ENCODE measurements around the gene MT1F. TPM values are rescaled to one million over a fixed set of nuclear protein-coding genes. Genes with fewer than 3 reads are reported as not detected.

The MT1F gene
- polyA plus RNA-seq, 1 donor from 2014 or later = 1.8 TPM

GRCh38 chr16:56633535-56633934 lies 24.2 kb upstream of the MT1F start:
- no peaks in the 10 kb centered on the region for H3K9me3 ChIP-seq (ENCODE audit: low read length)
- H3K9me2 ChIP-seq (ENCODE audit: insufficient read depth, low read length) = no peaks in the 10 kb centered on the region
- H3K4me2 ChIP-seq (ENCODE audit: low read length) = no peak overlapping the region
- H3K36me3 ChIP-seq (ENCODE audit: insufficient read depth, low read length) = no peaks in the 10 kb centered on the region
- H3K9ac ChIP-seq (ENCODE audit: low read length) = no peak overlapping the region
- H3K79me2 ChIP-seq (replicated peaks; ENCODE audit: insufficient read depth, low read length) = no peaks in the 10 kb centered on the region
- no peaks in the 10 kb centered on the region for H3F3A ChIP-seq (ENCODE audit: insufficient read depth, low read length, poor library complexity, severe bottlenecking)
- no peak overlapping the region for H3K27ac ChIP-seq (ENCODE audit: low read length)
- H3K27me3 ChIP-seq (ENCODE audit: insufficient read depth, low read depth, low read length) = peaks cover 100% of the 10 kb centered on the region
- TF ChIP-seq MXI1 (conservative IDR thresholded peaks at IDR 0.05; ENCODE audit: poor library complexity, severe bottlenecking) (no peak), EZH2 (IDR thresholded peaks at IDR 0.05; ENCODE audit: borderline replicate concordance, insufficient read depth, low read length, poor library complexity, severe bottlenecking) (no peak), POLR2AphosphoS5 (IDR thresholded peaks at IDR 0.05) (no peak), EP300 (conservative IDR thresholded peaks at IDR 0.05; ENCODE audit: poor library complexity, severe bottlenecking) (no peak), TAF1 (IDR thresholded peaks at IDR 0.05; ENCODE audit: low read depth) (no peak), REST (IDR thresholded peaks at IDR 0.05; ENCODE audit: borderline replicate concordance) (no peak), CTCF (IDR thresholded peaks at IDR 0.05; ENCODE audit: poor library complexity, severe bottlenecking) (no peak), SMC3 (conservative IDR thresholded peaks at IDR 0.05; ENCODE audit: poor library complexity) (no peak), RAD21 (conservative IDR thresholded peaks at IDR 0.05) (no peak)
- H2AFZ ChIP-seq (ENCODE audit: low read depth, low read length) = no peak overlapping the region
- no peaks in the 10 kb centered on the region for H4K20me1 ChIP-seq (ENCODE audit: insufficient read depth)
- H3K4me3 ChIP-seq (ENCODE audit: low read length) = no peak overlapping the region

- Histone ChIP-seq H3K27me3 (ENCODE audit: insufficient read depth, low read depth, low read length) (peaks cover 100% of the 10 kb centered on the region), H2AFZ (ENCODE audit: low read depth, low read length) (no peak overlapping the region), H3K4me3 (ENCODE audit: low read length) (peak overlapping the region; percentile 48), H3K79me2 (replicated peaks; ENCODE audit: insufficient read depth, low read length) (no peaks in the 10 kb centered on the region), H3K9ac (ENCODE audit: low read length) (no peak overlapping the region), H3K36me3 (ENCODE audit: insufficient read depth, low read length) (no peaks in the 10 kb centered on the region), H3K27ac (ENCODE audit: low read length) (no peak overlapping the region), H3K4me2 (ENCODE audit: low read length) (no peak overlapping the region), H3K9me3 (ENCODE audit: low read length) (no peaks in the 10 kb centered on the region), H3F3A (ENCODE audit: insufficient read depth, low read length, poor library complexity, severe bottlenecking) (no peaks in the 10 kb centered on the region), H4K20me1 (ENCODE audit: insufficient read depth) (no peaks in the 10 kb centered on the region), H3K9me2 (ENCODE audit: insufficient read depth, low read length) (no peaks in the 10 kb centered on the region)
- no peak for TF ChIP-seq REST (IDR thresholded peaks at IDR 0.05; ENCODE audit: borderline replicate concordance)
- TF ChIP-seq EZH2 (IDR thresholded peaks at IDR 0.05; ENCODE audit: borderline replicate concordance, insufficient read depth, low read length, poor library complexity, severe bottlenecking) = peak; percentile 53
- TF ChIP-seq EP300 (conservative IDR thresholded peaks at IDR 0.05; ENCODE audit: poor library complexity, severe bottlenecking) = no peak
These were observed 22.9 kb upstream of the MT1F start for GRCh38 chr16:56634715-56635440.

All from neural cell (in vitro differentiated cells).